Measurements from ENCODE around the gene PTPRD. TPM values are rescaled to one million over a fixed set of nuclear protein-coding genes. Genes with fewer than 3 reads are reported as not detected.

Gene PTPRD
- total and polyA plus RNA-seq, 2 donors from 2014 or later: 6.4 to 78.9 TPM

DNA sequence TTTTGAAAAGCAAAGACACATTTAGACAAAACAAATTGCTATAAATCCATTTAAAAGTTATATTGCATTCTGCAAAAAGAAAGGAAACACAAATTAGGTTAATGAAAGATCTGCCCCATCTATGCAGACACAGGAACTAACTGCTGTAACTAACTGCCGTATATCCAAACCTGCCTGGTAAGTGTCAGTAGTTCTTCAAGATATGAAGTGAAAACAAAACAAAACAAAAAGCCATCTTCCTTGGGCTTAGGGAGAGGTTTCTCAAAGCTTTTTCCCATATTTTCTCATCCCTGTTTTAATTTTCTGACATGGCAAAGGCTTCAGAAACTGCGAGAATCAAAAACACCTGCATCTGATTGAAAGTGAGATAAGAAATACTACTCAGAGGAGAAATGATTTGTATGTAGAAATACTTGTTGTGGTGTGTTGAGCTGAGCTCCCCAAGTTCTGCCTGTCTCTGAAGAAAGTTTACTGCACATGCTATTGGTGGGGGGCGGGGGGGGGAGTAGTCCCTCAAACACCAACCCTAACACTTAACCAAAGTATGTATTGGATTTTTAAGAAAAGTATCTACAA lies 750.5 kb downstream of the PTPRD start:
- DNase-seq (no peak), FAIRE-seq (no peak)
- Histone ChIP-seq H3K4me1 (ENCODE audit: control insufficient read depth in 2 of 3, insufficient read depth in 2 of 3, low read depth in 1 of 3, low read length in 3 of 3) (no peaks in the 10 kb centered on the region), H3K27ac (ENCODE audit: low read depth in 2 of 2, low read length in 2 of 2) (no peak overlapping the region), H3K9me3 (ENCODE audit: control insufficient read depth in 2 of 3, insufficient read depth in 1 of 3, low read length in 3 of 3) (no peaks in the 10 kb centered on the region), H3K27me3 (ENCODE audit: control insufficient read depth, insufficient read depth, low read length) (no peaks in the 10 kb centered on the region), H3K9ac (ENCODE audit: low read length in 3 of 3) (no peak overlapping the region), H3K4me3 (ENCODE audit: low read length in 3 of 3) (no peak overlapping the region), H3K36me3 (ENCODE audit: control insufficient read depth in 2 of 3, insufficient read depth in 3 of 3, low read length in 3 of 3) (no peaks in the 10 kb centered on the region)
- TF ChIP-seq, protein P1, sequence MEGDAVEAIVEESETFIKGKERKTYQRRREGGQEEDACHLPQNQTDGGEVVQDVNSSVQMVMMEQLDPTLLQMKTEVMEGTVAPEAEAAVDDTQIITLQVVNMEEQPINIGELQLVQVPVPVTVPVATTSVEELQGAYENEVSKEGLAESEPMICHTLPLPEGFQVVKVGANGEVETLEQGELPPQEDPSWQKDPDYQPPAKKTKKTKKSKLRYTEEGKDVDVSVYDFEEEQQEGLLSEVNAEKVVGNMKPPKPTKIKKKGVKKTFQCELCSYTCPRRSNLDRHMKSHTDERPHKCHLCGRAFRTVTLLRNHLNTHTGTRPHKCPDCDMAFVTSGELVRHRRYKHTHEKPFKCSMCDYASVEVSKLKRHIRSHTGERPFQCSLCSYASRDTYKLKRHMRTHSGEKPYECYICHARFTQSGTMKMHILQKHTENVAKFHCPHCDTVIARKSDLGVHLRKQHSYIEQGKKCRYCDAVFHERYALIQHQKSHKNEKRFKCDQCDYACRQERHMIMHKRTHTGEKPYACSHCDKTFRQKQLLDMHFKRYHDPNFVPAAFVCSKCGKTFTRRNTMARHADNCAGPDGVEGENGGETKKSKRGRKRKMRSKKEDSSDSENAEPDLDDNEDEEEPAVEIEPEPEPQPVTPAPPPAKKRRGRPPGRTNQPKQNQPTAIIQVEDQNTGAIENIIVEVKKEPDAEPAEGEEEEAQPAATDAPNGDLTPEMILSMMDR (IDR thresholded peaks at IDR 0.05; ENCODE audit: borderline replicate concordance, extremely low read depth, insufficient read depth): no peak
- intact Hi-C loops (cut with DNase I): no loop called here

DNA sequence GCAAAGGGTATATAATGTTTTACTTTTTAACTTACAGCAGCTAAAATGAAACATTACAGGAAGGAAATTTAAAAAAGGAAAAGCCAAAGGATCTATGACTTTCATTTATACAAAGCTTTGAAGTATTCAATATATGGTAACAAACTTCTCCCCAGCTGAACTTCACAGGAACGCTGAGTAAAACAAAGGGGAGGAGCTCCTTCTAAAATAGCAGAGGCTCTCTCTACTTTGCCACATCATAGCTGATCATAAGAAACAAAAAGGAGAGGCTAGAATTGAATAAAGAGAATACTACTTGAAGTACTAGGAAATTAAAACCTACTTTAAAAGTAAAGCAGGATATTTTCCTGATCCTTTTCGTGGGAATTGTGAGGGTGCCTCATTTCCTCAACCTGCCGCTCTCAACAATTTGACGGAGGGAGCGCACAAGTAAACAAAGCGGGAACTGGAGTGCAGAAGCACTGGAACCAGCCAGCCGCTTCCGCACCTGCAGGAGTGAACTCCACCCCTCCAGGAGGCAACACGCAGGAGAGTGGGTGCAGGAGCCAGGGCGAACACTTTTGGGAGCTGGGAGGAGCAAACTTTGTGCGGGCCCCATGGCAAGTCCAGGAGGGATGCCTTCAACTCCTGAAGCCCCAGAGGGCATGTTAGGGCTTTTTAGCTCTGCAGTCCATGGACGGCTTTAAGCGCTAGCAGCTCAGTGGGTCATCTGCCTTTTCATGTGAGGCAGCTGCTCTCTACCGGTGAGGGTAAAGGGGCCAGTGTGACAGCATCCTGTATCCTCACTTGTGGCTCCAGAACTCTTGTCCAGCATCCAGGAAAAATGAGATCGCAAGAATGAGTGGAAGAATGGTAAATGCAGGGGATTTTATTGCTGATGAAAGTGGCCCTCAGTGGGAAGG lies 757.4 kb downstream of the PTPRD start:
- Histone ChIP-seq H3K27ac (ENCODE audit: low read depth in 2 of 2, low read length in 2 of 2) (no peak overlapping the region), H3K36me3 (ENCODE audit: control insufficient read depth in 2 of 3, insufficient read depth in 3 of 3, low read length in 3 of 3) (no peaks in the 10 kb centered on the region), H3K4me3 (ENCODE audit: low read length in 3 of 3) (no peak overlapping the region), H3K9ac (ENCODE audit: low read length in 3 of 3) (no peak overlapping the region), H3K27me3 (ENCODE audit: control insufficient read depth, insufficient read depth, low read length) (no peaks in the 10 kb centered on the region), H3K4me1 (ENCODE audit: control insufficient read depth in 2 of 3, insufficient read depth in 2 of 3, low read depth in 1 of 3, low read length in 3 of 3) (no peaks in the 10 kb centered on the region), H3K9me3 (ENCODE audit: control insufficient read depth in 2 of 3, insufficient read depth in 1 of 3, low read length in 3 of 3) (no peaks in the 10 kb centered on the region)
- DNase-seq: peak in 1 of 5 donors; percentile 68
- no peak for FAIRE-seq
- TF ChIP-seq, protein P1 (IDR thresholded peaks at IDR 0.05; ENCODE audit: borderline replicate concordance, extremely low read depth, insufficient read depth): no peak
- intact Hi-C loops (cut with DNase I): no loop called here

DNA sequence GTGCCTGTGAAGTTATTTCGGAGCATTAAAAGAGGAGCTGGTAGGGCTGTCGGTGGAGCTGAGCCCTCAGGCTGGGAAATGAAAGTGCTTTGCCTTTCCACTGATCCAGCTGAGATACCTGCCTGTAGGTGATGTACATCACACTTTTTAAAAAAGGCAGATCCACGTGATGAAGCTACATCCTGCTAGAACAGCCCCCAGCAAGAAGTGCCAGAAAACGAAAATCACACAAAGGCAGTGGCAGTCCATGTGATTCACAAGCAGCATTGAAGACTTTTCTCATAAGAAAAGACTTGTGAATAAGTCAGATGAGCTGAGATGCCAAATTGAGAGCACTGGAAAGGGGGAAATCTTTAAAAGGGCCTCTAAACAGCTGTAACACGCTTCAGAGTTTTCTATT lies 765.1 kb downstream of the PTPRD start:
- FAIRE-seq (no peak), DNase-seq (no peak)
- intact Hi-C loops (cut with DNase I): no loop called here
- H3K9me3 ChIP-seq (ENCODE audit: control insufficient read depth in 2 of 3, insufficient read depth in 1 of 3, low read length in 3 of 3): no peaks in the 10 kb centered on the region
- H3K27ac ChIP-seq (ENCODE audit: low read depth in 2 of 2, low read length in 2 of 2): no peak overlapping the region
- no peaks in the 10 kb centered on the region for H3K27me3 ChIP-seq (ENCODE audit: control insufficient read depth, insufficient read depth, low read length)
- no peaks in the 10 kb centered on the region for H3K4me1 ChIP-seq (ENCODE audit: control insufficient read depth in 2 of 3, insufficient read depth in 2 of 3, low read depth in 1 of 3, low read length in 3 of 3)
- no peak overlapping the region for H3K4me3 ChIP-seq (ENCODE audit: low read length in 3 of 3)
- TF ChIP-seq, protein P1 (IDR thresholded peaks at IDR 0.05; ENCODE audit: borderline replicate concordance, extremely low read depth, insufficient read depth): no peak
- H3K9ac ChIP-seq (ENCODE audit: low read length in 3 of 3): no peak overlapping the region
- H3K36me3 ChIP-seq (ENCODE audit: control insufficient read depth in 2 of 3, insufficient read depth in 3 of 3, low read length in 3 of 3): no peaks in the 10 kb centered on the region

Measured in kidney (tissue), 14 donors.